Gastroesophageal sphincter (tissue), 4 donors: ENCODE results near the gene TAS1R1. TPM values are rescaled to one million over a fixed set of nuclear protein-coding genes. Genes with fewer than 3 reads are reported as not detected.

ENCODE experiments used
- ATAC-seq: fragments of 150-250 bp; one replicate; pipeline ENCODE4 v1.9.1; 2016; ENCODE audit warnings: mild to moderate bottlenecking, moderate library complexity
- H3K27ac ChIP-seq, 4 donors: fragments of 200-600 bp; sonication (generic) in 3 of 4; 1 replicate in 3 of 4; 2 replicates in 1 of 4; pipeline ENCODE4 v1.5.1; 2016 to 2019
- H3K27me3 ChIP-seq: fragments of 200-600 bp; sonication (generic); one replicate; pipeline ENCODE4 v1.5.1; 2019
- H3K36me3 ChIP-seq, 2 donors: fragments of 200-600 bp; sonication (generic); one replicate each; pipeline ENCODE4 v1.5.1; 2019; ENCODE audit warnings: control low read depth in 1 of 2
- H3K4me1 ChIP-seq, 3 donors: fragments of 200-600 bp; sonication (generic); 1 replicate in 2 of 3; 2 replicates in 1 of 3; pipeline ENCODE4 v1.5.1; 2016 to 2019; ENCODE audit warnings: control low read depth in 2 of 3
- H3K4me3 ChIP-seq, 2 donors: fragments of 200-600 bp; sonication (generic); one replicate each; pipeline ENCODE4 v1.5.1; 2019; ENCODE audit warnings: mild to moderate bottlenecking in 1 of 2, moderate library complexity in 1 of 2
- H3K9me3 ChIP-seq, 3 donors: fragments of 200-600 bp; sonication (generic); one replicate each; pipeline ENCODE4 v1.5.1; 2017 to 2019; ENCODE audit warnings: control low read depth in 2 of 3
- EP300 ChIP-seq: sonication (generic); formaldehyde crosslinking; IDR thresholded peaks from one replicate; pipeline ENCODE4 v1.6.1; 2017; ENCODE audit warnings: antibody characterized with exemption, mild to moderate bottlenecking
- POLR2A ChIP-seq, 2 donors: fragments of 450-650 bp; IDR thresholded peaks; one replicate each; pipeline ENCODE4 v1.6.1; 2017; ENCODE audit warnings: antibody characterized with exemption in 2 of 2, mild to moderate bottlenecking in 2 of 2, moderate library complexity in 1 of 2
- POLR2AphosphoS5 ChIP-seq: sonication (generic); formaldehyde crosslinking; IDR thresholded peaks from one replicate; pipeline ENCODE4 v1.6.1; 2017; ENCODE audit warnings: antibody characterized with exemption
- WGBS, 2 donors: methylation state at CpG; one replicate each; pipeline ENCODE4 v1.1.5; 2018; ENCODE audit warnings: low coverage in 1 of 2; 5-methylcytosine and 5-hydroxymethylcytosine counted together
- total RNA-seq, 4 donors: library from RNA; depleted of rRNA; stranded (reverse); fragments of >200 nt; gene quantifications; one replicate each; pipeline ENCODE4 v1.1.0, GENCODE V29; 2016
- TF ChIP-seq, protein P1 (sequence below), 4 experiments: fragments of 200-600 bp in 2 of 4; fragments of 450-650 bp in 2 of 4; sonication (generic) in 1 of 4; IDR thresholded peaks; one replicate each; pipeline ENCODE4 v1.5.1; 2017 to 2019; ENCODE audit warnings: antibody characterized with exemption in 4 of 4, mild to moderate bottlenecking in 2 of 4, moderate library complexity in 2 of 4

Gene TAS1R1
- total RNA-seq, 4 donors from 2014 or later = not detected

- Histone ChIP-seq H3K27me3 (no peaks in the 10 kb centered on the region), H3K36me3 (peaks cover 0 to 35% of the 10 kb centered on the region in 2 donors), H3K9me3 (no peaks in the 10 kb centered on the region), H3K4me3 (no peak overlapping the region), H3K4me1 (peaks cover 0 to 68% (median 28%) of the 10 kb centered on the region in 3 donors), H3K27ac (no peak overlapping the region)
- WGBS, 2 donors = 56 to 72% methylated on average over 2 to 12 of the region's 21 CpGs
- no peak for ATAC-seq
- TF ChIP-seq, protein P1, sequence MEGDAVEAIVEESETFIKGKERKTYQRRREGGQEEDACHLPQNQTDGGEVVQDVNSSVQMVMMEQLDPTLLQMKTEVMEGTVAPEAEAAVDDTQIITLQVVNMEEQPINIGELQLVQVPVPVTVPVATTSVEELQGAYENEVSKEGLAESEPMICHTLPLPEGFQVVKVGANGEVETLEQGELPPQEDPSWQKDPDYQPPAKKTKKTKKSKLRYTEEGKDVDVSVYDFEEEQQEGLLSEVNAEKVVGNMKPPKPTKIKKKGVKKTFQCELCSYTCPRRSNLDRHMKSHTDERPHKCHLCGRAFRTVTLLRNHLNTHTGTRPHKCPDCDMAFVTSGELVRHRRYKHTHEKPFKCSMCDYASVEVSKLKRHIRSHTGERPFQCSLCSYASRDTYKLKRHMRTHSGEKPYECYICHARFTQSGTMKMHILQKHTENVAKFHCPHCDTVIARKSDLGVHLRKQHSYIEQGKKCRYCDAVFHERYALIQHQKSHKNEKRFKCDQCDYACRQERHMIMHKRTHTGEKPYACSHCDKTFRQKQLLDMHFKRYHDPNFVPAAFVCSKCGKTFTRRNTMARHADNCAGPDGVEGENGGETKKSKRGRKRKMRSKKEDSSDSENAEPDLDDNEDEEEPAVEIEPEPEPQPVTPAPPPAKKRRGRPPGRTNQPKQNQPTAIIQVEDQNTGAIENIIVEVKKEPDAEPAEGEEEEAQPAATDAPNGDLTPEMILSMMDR (IDR thresholded peaks at IDR 0.05) = peak in 2 of 4 experiments; percentile 16 to 20
- no peak for TF ChIP-seq EP300
- no peak for TF ChIP-seq POLR2A (IDR thresholded peaks at IDR 0.05)
- TF ChIP-seq POLR2AphosphoS5 = peak; percentile 16
These were observed 29.3 kb downstream of the TAS1R1 start for GRCh38 chr1:6584126-6585080.

DNA sequence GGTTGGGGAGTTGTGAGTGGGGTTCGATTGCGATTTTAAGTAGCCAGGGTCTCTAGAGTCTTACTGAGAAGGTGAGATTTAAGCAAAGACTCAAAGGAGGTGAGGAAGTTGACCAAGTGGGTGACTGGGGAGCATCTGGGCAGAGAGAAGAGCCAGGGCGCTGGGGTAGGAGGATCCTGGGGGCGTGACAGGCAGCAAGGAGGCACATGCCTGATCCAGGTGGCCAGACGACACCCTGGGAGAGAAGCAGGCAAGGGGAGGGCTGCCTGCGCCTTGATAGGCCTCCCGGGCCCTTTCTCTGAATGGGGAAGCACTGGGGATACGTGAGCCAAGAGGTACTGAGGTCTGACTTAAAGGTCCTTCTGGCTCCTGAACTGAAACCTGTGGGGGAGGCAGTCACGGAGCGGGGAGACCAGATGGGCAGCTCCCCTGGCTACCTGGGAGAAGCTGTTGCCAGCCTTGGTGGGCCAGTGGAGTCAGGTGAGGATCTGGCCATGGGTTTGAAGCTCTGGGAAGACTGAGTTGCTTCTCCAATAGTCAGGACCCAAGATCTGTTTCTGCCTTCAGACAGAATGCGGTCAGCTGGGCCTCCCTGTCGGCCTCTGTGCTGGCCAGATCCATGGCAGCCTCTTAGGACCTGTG is 30.1 kb downstream of the TAS1R1 start:
- Histone ChIP-seq H3K4me3 (no peak overlapping the region), H3K9me3 (no peaks in the 10 kb centered on the region), H3K27ac (peak overlapping the region in 1 of 4 donors; percentile 59), H3K27me3 (no peaks in the 10 kb centered on the region), H3K4me1 (peaks cover 0 to 73% (median 28%) of the 10 kb centered on the region in 3 donors), H3K36me3 (peaks cover 0 to 43% of the 10 kb centered on the region in 2 donors)
- 78 to 85% methylated on average over 5 to 9 of the region's 12 CpGs for WGBS, 2 donors
- TF ChIP-seq POLR2A (IDR thresholded peaks at IDR 0.05) (no peak), POLR2AphosphoS5 (no peak), EP300 (no peak)
- TF ChIP-seq, protein P1 (IDR thresholded peaks at IDR 0.05) = no peak
- ATAC-seq = no peak

- H3K4me3 ChIP-seq = no peak overlapping the region
- no peaks in the 10 kb centered on the region for H3K27me3 ChIP-seq
- H3K4me1 ChIP-seq = peaks cover 0 to 72% (median 22%) of the 10 kb centered on the region in 3 donors
- ATAC-seq = no peak
- no peaks in the 10 kb centered on the region for H3K9me3 ChIP-seq
- H3K36me3 ChIP-seq = peaks cover 0 to 49% of the 10 kb centered on the region in 2 donors
- no CpG with 5 or more reads among the region's 7 CpGs for WGBS, 2 donors
- TF ChIP-seq, protein P1 (IDR thresholded peaks at IDR 0.05) = no peak
- TF ChIP-seq POLR2AphosphoS5 (no peak), EP300 (no peak), POLR2A (IDR thresholded peaks at IDR 0.05) (no peak)
- H3K27ac ChIP-seq = peak overlapping the region in 3 of 4 donors; percentile 42 to 62 (median 59)
These were observed 30.7 kb downstream of the TAS1R1 start for GRCh38 chr1:6585841-6586240.

GRCh38 chr1:6586404-6586816 is 31.3 kb downstream of the TAS1R1 start:
- ATAC-seq = peak; percentile 31
- Histone ChIP-seq H3K4me3 (no peak overlapping the region), H3K27ac (peak overlapping the region in 3 of 4 donors; percentile 42 to 62 (median 59)), H3K9me3 (no peaks in the 10 kb centered on the region), H3K36me3 (peaks cover 0 to 55% of the 10 kb centered on the region in 2 donors), H3K27me3 (no peaks in the 10 kb centered on the region), H3K4me1 (peaks cover 0 to 72% (median 16%) of the 10 kb centered on the region in 3 donors)
- WGBS, 2 donors = no CpG with 5 or more reads among the region's 11 CpGs
- TF ChIP-seq, protein P1 (IDR thresholded peaks at IDR 0.05) = no peak
- TF ChIP-seq POLR2A (IDR thresholded peaks at IDR 0.05) (no peak), EP300 (no peak), POLR2AphosphoS5 (no peak)
